Mucosa of descending colon (tissue), 3 donors: ENCODE measurements around the gene CCDC63. TPM values are rescaled to one million over a fixed set of nuclear protein-coding genes. Genes with fewer than 3 reads are reported as not detected.

Source experiments
- ATAC-seq: fragments of 200-7000 bp; cut with Tn5 transposase; one replicate; pipeline ENCODE4 v1.9.1; 2020; ENCODE audit warnings: mild to moderate bottlenecking, moderate library complexity
- DNase-seq, 3 donors: peaks; one replicate each; pipeline ENCODE4 v3.0.0-alpha.2; 2020
- H3K36me3 ChIP-seq: fragments of 200-600 bp; one replicate; pipeline ENCODE4 v1.8.0; 2021; ENCODE audit warnings: low read depth, mild to moderate bottlenecking
- H3K4me1 ChIP-seq: fragments of 200-600 bp; one replicate; pipeline ENCODE4 v1.8.0; 2021; ENCODE audit warnings: low read depth, mild to moderate bottlenecking
- H3K4me3 ChIP-seq: fragments of 200-600 bp; one replicate; pipeline ENCODE4 v1.8.0; 2021; ENCODE audit warnings: mild to moderate bottlenecking
- H3K9me3 ChIP-seq: fragments of 200-600 bp; one replicate; pipeline ENCODE4 v1.8.0; 2021; ENCODE audit warnings: mild to moderate bottlenecking
- intact Hi-C, 2 donors: fragments of 100-400 bp; cut with DNase I in 1 of 2; cut with micrococcal nuclease in 1 of 2; formaldehyde crosslinking; loops; one replicate each; pipeline versions ENCODE4 v1.11.0 to v1.11.1; 2022; cut with DNase I, micrococcal nuclease
- total RNA-seq, 3 donors: library from RNA; stranded (reverse); fragmentation: NEBNext Ultra II Directional in 2 of 3; extraction: Animal tissue kit (Norgen Biotek cat#: 25700) in 2 of 3; gene quantifications; one replicate each; pipeline versions ENCODE4 v1.2.1 to v1.2.4, GENCODE V29; 2021 to 2023
- TF ChIP-seq, protein P1 (sequence below): fragments of 200-600 bp; IDR thresholded peaks from one replicate; pipeline ENCODE4 v1.8.0; 2022; ENCODE audit warnings: antibody characterized with exemption, mild to moderate bottlenecking
- donor health status: DM: no; HTN: no; CAD: no; lungs with moderate emphysema.
- donor health status: DM: no; HTN: no; CAD: no.
- donor health status: DM: no; HTN: yes; CAD: no.

Gene CCDC63
- total RNA-seq, 3 donors from 2014 or later = not detected

DNA sequence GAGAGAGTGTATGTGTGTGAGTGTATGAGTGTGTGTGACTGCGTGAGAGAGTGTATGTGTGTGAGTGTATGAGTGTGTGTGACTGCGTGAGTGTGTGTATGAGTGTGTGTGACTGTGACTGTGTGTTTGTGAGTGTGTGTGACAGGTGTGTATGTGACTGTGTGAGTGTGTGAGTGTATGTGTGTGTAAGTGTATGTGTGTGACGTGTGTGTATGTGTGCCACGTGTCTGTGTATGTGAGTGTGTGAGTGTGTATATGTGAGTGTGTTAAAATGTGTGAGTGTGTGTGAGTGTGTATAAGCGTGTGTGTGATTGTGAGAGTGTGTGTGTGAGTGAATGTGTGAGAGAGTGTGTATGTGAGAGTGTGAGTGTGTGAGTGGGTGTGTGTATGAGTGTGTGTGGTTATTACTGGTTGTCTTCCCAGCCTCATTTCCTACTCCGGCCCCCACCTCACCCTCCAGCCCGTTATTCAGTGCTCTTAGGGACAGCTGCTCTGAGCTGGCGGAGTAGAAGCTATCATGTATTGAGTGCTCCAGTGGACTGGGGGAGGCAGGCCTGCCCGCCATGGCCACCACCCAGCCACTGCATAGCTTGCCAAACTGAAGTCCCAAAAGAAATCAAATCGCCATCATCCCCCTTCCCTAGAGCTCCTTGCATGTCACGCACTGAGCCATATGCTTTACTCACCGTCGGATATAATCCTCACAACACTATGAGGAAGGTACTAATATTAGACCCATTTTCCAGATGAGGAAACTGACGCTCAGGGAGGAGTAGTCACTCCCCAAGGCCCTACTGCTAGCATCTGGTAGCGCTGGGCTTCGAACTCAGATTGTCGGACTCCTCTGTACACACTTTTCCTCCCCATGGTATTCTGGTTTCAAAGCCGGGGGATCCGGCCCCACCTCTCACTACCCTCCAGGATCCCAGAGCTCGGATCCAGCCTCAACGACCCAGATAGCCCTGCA lies 83.8 kb downstream of the CCDC63 start:
- Histone ChIP-seq H3K4me1 (no peaks in the 10 kb centered on the region), H3K4me3 (no peak overlapping the region), H3K9me3 (no peaks in the 10 kb centered on the region), H3K36me3 (no peaks in the 10 kb centered on the region)
- no peak for DNase-seq
- intact Hi-C loops = no loop called here
- TF ChIP-seq, protein P1, sequence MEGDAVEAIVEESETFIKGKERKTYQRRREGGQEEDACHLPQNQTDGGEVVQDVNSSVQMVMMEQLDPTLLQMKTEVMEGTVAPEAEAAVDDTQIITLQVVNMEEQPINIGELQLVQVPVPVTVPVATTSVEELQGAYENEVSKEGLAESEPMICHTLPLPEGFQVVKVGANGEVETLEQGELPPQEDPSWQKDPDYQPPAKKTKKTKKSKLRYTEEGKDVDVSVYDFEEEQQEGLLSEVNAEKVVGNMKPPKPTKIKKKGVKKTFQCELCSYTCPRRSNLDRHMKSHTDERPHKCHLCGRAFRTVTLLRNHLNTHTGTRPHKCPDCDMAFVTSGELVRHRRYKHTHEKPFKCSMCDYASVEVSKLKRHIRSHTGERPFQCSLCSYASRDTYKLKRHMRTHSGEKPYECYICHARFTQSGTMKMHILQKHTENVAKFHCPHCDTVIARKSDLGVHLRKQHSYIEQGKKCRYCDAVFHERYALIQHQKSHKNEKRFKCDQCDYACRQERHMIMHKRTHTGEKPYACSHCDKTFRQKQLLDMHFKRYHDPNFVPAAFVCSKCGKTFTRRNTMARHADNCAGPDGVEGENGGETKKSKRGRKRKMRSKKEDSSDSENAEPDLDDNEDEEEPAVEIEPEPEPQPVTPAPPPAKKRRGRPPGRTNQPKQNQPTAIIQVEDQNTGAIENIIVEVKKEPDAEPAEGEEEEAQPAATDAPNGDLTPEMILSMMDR = no peak
- no peak for ATAC-seq

- Histone ChIP-seq H3K36me3 (no peaks in the 10 kb centered on the region), H3K9me3 (no peaks in the 10 kb centered on the region), H3K4me1 (no peaks in the 10 kb centered on the region), H3K4me3 (no peak overlapping the region)
- DNase-seq (no peak), ATAC-seq (no peak)
- intact Hi-C loops = no loop called here
- TF ChIP-seq, protein P1 = no peak
These were observed 84.5 kb downstream of the CCDC63 start for GRCh38 chr12:110931315-110931728.

- intact Hi-C loops = no loop called here
- DNase-seq = no peak
- Histone ChIP-seq H3K36me3 (no peaks in the 10 kb centered on the region), H3K4me1 (no peaks in the 10 kb centered on the region), H3K9me3 (no peaks in the 10 kb centered on the region), H3K4me3 (no peak overlapping the region)
- ATAC-seq = no peak
- TF ChIP-seq, protein P1 = no peak
These were observed 85.3 kb downstream of the CCDC63 start for GRCh38 chr12:110932046-110932445.

DNA sequence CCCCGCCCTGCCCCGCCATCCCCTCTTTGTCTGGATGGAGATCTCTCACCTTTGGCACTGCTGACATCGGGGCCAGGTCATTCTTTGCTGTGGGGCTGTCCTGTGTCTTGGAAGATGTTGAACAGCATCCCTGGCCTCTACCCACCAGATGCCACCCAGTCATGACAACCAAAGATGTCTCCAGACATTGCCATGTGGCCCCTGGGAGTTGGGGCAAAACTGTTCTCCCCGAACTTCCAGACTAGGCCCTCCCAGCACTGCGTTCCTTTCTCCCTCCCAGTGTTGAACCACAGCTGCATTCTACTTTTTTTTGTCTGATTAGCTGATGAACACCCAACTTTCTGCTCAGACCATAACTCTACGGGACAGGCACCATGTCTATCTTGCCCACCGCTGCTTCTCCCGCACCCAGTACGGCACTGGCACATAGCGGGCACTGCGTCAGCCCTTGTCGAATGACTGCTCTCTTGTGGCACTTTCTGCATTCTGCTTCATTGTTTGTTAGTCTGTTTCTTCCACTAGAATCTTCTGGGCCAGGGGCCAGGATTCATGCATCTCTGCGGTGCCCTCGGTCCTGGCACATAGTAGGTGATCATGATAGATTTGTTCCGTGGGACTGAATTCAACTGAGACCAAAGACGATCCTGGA lies 86.7 kb downstream of the CCDC63 start:
- no peaks in the 10 kb centered on the region for H3K9me3 ChIP-seq
- no peak overlapping the region for H3K4me3 ChIP-seq
- no peaks in the 10 kb centered on the region for H3K36me3 ChIP-seq
- no peaks in the 10 kb centered on the region for H3K4me1 ChIP-seq
- no peak for DNase-seq
- TF ChIP-seq, protein P1 = no peak
- ATAC-seq = no peak
- intact Hi-C loops = no loop called here

- Histone ChIP-seq H3K4me1 (no peaks in the 10 kb centered on the region), H3K36me3 (no peaks in the 10 kb centered on the region), H3K4me3 (no peak overlapping the region), H3K9me3 (no peaks in the 10 kb centered on the region)
- intact Hi-C loops = no loop called here
- ATAC-seq = no peak
- TF ChIP-seq, protein P1 = no peak
- no peak for DNase-seq
These were observed 87.5 kb downstream of the CCDC63 start for GRCh38 chr12:110934093-110934852.
